DND-41 (cell line): Measurements from ENCODE around the gene EYA2.
A peak's percentile ranks its signal among the peaks of the same experiment; 100 is the strongest.

Experiments
- ATAC-seq: fragments of 200-7000 bp; cut with Tn5 transposase; 3 replicates; pipeline ENCODE4 v1.9.1; 2021; ENCODE audit warnings: low read depth; ENCODE audit not compliant: insufficient read depth
- DNase-seq: peaks from one replicate; pipeline ENCODE4 v3.0.0-alpha.2; 2020
- H2AFZ ChIP-seq: 2 replicates; pipeline ENCODE4 v1.6.0; 2012; ENCODE audit warnings: low read depth, low read length
- H3K27ac ChIP-seq: 2 replicates; pipeline ENCODE4 v1.5.1; 2012; ENCODE audit warnings: low read length, inconsistent platforms
- H3K27me3 ChIP-seq: fragments of 200-600 bp; sonication (generic); 2 replicates; pipeline ENCODE4 v1.6.0; 2012; ENCODE audit warnings: low read length, mild to moderate bottlenecking, inconsistent platforms; ENCODE audit not compliant: insufficient read depth, poor library complexity
- H3K36me3 ChIP-seq: 2 replicates; pipeline ENCODE4 v1.5.1; 2012; ENCODE audit warnings: low read length, inconsistent platforms; ENCODE audit not compliant: insufficient read depth
- H3K4me1 ChIP-seq: 2 replicates; pipeline ENCODE4 v1.5.1; 2012; ENCODE audit warnings: mild to moderate bottlenecking, low read length; ENCODE audit not compliant: insufficient read depth
- H3K4me2 ChIP-seq: 2 replicates; pipeline ENCODE4 v1.6.0; 2012; ENCODE audit warnings: mild to moderate bottlenecking, moderate library complexity, low read length, inconsistent platforms; ENCODE audit not compliant: insufficient read depth
- H3K4me3 ChIP-seq, 2 experiments: fragments of 200-600 bp in 1 of 2; shearing (Covaris generic) in 1 of 2; 2 replicates each; pipeline ENCODE4 v1.5.1; 2012 to 2016; ENCODE audit warnings: inconsistent platforms in 2 of 2, low read length in 2 of 2, mild to moderate bottlenecking in 2 of 2, low read depth in 1 of 2, moderate library complexity in 1 of 2
- H3K79me2 ChIP-seq: 2 replicates; pipeline ENCODE4 v1.6.0; 2012; ENCODE audit warnings: low read length, inconsistent platforms; ENCODE audit not compliant: insufficient read depth
- H3K9ac ChIP-seq: 2 replicates; pipeline ENCODE4 v1.6.0; 2012; ENCODE audit warnings: low read depth, mild to moderate bottlenecking, inconsistent platforms, low read length, moderate library complexity
- H3K9me3 ChIP-seq: 2 replicates; pipeline ENCODE4 v1.5.1; 2012; ENCODE audit warnings: low read length, moderate library complexity, mild to moderate bottlenecking, inconsistent platforms; ENCODE audit not compliant: insufficient read depth, severe bottlenecking
- H4K20me1 ChIP-seq: 2 replicates; pipeline ENCODE4 v1.6.0; 2012; ENCODE audit warnings: low read length; ENCODE audit not compliant: insufficient read depth
- EZH2 ChIP-seq: IDR thresholded peaks from 3 replicates; pipeline ENCODE4 v1.6.1; 2012; ENCODE audit warnings: borderline replicate concordance, low read depth, mild to moderate bottlenecking, moderate library complexity, low read length, inconsistent platforms; ENCODE audit not compliant: severe bottlenecking
- TF ChIP-seq, protein P1 (sequence below): IDR thresholded peaks from 2 replicates; pipeline ENCODE4 v1.5.1; 2012; ENCODE audit warnings: borderline replicate concordance, low read length, moderate library complexity, mild to moderate bottlenecking; ENCODE audit not compliant: poor library complexity, severe bottlenecking; ENCODE audit errors: extremely low read depth

EYA2 gene

DNA sequence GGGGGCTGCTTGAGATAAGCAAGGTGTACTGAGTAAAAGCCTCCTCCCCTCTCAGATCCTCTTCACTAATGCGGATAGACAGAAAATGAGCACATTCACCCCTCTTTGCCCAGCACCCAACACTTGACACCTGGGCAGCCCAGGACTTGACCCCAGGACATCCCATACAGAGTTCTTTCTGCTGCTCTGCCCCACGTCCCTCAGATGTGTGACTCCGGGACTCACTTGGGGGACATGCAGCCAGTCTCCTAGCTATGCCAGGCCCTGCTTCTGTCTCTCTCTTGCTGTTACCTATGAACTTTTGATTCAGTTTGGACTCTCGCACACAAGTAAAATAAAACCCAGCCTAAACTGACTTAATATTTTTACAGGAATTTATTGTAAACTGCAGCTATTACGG, 159.9 kb downstream of the EYA2 start:
- ATAC-seq (no peak), DNase-seq (no peak)
- Histone ChIP-seq H3K79me2 (no peaks in the 10 kb centered on the region), H3K36me3 (no peaks in the 10 kb centered on the region), H3K9ac (no peak overlapping the region), H3K4me3 (no peak overlapping the region), H4K20me1 (no peaks in the 10 kb centered on the region), H3K27me3 (no peaks in the 10 kb centered on the region), H3K27ac (no peak overlapping the region), H2AFZ (no peak overlapping the region), H3K9me3 (no peaks in the 10 kb centered on the region), H3K4me1 (no peaks in the 10 kb centered on the region), H3K4me2 (no peak overlapping the region)
- no peak for TF ChIP-seq EZH2

DNA sequence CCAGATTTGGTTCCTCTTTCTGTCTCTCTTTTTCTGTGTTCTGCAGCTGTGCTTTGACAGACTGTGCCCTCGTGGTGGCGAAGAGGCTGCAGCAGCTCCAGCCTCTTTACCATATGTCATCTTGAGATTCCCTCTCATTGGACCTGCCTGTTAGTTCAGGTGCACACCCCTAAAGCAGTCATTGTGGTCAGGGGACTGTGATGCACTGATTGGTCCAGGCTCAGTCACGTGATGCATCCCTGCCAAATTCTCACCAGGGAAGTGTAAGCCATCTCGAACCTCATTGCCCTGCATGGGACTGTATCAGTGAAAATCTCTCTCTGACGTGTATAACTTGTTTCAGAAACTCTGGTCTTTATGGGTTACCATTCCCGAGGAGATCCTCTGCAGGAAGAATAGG, 160.3 kb downstream of the EYA2 start:
- Histone ChIP-seq H3K27me3 (no peaks in the 10 kb centered on the region), H3K9me3 (no peaks in the 10 kb centered on the region), H3K9ac (no peak overlapping the region), H3K4me1 (no peaks in the 10 kb centered on the region), H3K4me3 (no peak overlapping the region), H3K27ac (no peak overlapping the region), H2AFZ (no peak overlapping the region), H3K36me3 (no peaks in the 10 kb centered on the region), H3K4me2 (no peak overlapping the region), H4K20me1 (no peaks in the 10 kb centered on the region), H3K79me2 (no peaks in the 10 kb centered on the region)
- TF ChIP-seq, protein P1, sequence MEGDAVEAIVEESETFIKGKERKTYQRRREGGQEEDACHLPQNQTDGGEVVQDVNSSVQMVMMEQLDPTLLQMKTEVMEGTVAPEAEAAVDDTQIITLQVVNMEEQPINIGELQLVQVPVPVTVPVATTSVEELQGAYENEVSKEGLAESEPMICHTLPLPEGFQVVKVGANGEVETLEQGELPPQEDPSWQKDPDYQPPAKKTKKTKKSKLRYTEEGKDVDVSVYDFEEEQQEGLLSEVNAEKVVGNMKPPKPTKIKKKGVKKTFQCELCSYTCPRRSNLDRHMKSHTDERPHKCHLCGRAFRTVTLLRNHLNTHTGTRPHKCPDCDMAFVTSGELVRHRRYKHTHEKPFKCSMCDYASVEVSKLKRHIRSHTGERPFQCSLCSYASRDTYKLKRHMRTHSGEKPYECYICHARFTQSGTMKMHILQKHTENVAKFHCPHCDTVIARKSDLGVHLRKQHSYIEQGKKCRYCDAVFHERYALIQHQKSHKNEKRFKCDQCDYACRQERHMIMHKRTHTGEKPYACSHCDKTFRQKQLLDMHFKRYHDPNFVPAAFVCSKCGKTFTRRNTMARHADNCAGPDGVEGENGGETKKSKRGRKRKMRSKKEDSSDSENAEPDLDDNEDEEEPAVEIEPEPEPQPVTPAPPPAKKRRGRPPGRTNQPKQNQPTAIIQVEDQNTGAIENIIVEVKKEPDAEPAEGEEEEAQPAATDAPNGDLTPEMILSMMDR = no peak
- no peak for TF ChIP-seq EZH2
- DNase-seq (peak; percentile 5), ATAC-seq (no peak)

DNA sequence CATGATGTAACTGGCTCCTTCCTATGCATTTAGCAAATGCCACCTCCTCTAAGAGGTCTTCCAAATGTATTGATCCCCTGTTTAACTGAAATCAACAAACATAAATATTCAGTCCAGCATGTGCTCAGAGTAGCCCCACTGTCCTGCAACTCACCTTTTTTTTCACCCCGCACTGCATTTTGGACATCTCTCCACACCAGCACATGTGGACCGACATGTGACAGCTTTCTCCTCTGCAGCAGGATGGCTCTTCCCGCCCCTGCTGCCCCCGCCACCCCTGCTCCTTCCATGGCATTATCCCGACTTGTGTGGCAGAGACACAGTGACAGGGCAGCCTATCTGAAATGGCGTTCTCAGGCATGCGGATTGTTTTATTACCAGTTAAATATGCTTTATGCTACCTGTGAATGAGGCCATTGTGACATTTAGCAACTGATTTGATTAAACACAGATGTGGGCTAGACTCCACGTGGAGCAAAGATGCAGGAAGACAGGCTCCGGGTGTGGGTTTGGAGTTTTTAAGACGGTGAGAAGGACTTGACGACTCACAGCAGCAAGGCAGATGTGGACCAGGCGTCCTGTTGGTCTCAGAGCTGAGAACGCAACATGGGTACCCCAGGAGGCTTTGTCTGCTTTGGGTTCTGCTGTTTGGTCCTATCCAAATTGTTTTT, 161.2 kb downstream of the EYA2 start:
- no peaks in the 10 kb centered on the region for H3K36me3 ChIP-seq
- H2AFZ ChIP-seq = no peak overlapping the region

DNA sequence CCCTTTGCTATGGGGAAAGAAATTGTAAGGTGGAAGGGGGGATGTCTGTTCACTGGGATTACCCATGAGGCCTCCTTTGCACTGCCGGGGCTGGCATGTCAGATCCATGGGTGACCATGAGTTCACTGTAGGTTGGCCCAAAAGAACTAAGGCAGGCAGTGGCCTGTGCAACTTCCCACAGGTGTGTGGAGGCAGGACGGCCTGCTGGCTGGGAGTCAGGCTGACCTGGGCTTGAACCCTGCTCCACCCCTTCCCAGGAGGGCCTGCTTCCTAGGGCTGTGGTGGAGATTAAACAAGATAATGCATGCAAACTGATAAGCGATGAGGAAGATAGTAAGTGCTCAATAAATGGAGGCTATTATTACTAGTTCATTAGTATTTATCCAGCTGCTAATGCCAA, 163.0 kb downstream of the EYA2 start:
- Histone ChIP-seq H4K20me1 (no peaks in the 10 kb centered on the region), H3K4me2 (no peak overlapping the region), H3K9me3 (no peaks in the 10 kb centered on the region), H3K79me2 (no peaks in the 10 kb centered on the region), H3K9ac (no peak overlapping the region), H2AFZ (no peak overlapping the region), H3K27me3 (no peaks in the 10 kb centered on the region), H3K36me3 (no peaks in the 10 kb centered on the region), H3K4me1 (no peaks in the 10 kb centered on the region), H3K4me3 (no peak overlapping the region), H3K27ac (no peak overlapping the region)
- DNase-seq = no peak
- TF ChIP-seq, protein P1 = no peak
- no peak for TF ChIP-seq EZH2
- no peak for ATAC-seq

More for the DNA sequence above, 161.2 kb downstream of the EYA2 start:
- Histone ChIP-seq H4K20me1 (no peaks in the 10 kb centered on the region), H3K4me2 (no peak overlapping the region), H3K27me3 (no peaks in the 10 kb centered on the region), H3K79me2 (no peaks in the 10 kb centered on the region), H3K27ac (no peak overlapping the region), H3K4me1 (no peaks in the 10 kb centered on the region), H3K4me3 (no peak overlapping the region), H3K9me3 (no peaks in the 10 kb centered on the region), H3K9ac (no peak overlapping the region)
- TF ChIP-seq EZH2 = no peak
- TF ChIP-seq, protein P1 = no peak
- DNase-seq = no peak
- no peak for ATAC-seq
